IMR-90 (cell line): Measurements from ENCODE around the gene TTC39B. TPM values are rescaled to one million over a fixed set of nuclear protein-coding genes. Genes with fewer than 3 reads are reported as not detected.

Experiments used
- ATAC-seq: fragments of 200-7000 bp; cut with Tn5 transposase; 2 replicates; pipeline ENCODE4 v1.9.1; 2020; ENCODE audit warnings: low read depth, mild to moderate bottlenecking, moderate library complexity
- BruUV-seq: library from RNA; stranded (reverse); fragments of 400-500 nt; replicated peaks from 2 replicates; lab custom pipeline; 2021; lab: Mats Ljungman, UMichigan
- CTCF ChIA-PET: fragments of 300-600 bp; formaldehyde crosslinking; extraction: SDS; loops from one replicate; lab custom pipeline; 2021; ENCODE audit warnings: antibody characterized with exemption; lab: Yijun Ruan, JAX
- POLR2A ChIA-PET: fragments of 300-600 bp; sonication (Branson Sonifier 250); formaldehyde crosslinking; loops from one replicate; lab custom pipeline; 2022; ENCODE audit warnings: antibody characterized with exemption; ENCODE audit not compliant: unreplicated experiment; lab: Charles Lee
- DNase-seq: peaks from one replicate; pipeline ENCODE4 v3.0.0; 2013
- H2AFZ ChIP-seq: replicated peaks from 2 replicates; pipeline ENCODE3; 2013; ENCODE audit warnings: low read length, mild to moderate bottlenecking; ENCODE audit not compliant: poor library complexity
- H2AK5ac ChIP-seq: 2 replicates; pipeline ENCODE4 v1.6.1; 2013; ENCODE audit warnings: low read depth, low read length, inconsistent platforms
- H2AK9ac ChIP-seq: replicated peaks from 2 replicates; pipeline ENCODE3; 2013; ENCODE audit warnings: mild to moderate bottlenecking, low read depth, low read length, moderate library complexity; ENCODE audit not compliant: poor library complexity
- H2BK120ac ChIP-seq: 2 replicates; pipeline ENCODE4 v1.6.1; 2013; ENCODE audit warnings: low read depth, low read length, inconsistent platforms
- H2BK15ac ChIP-seq: 3 replicates; pipeline ENCODE4 v1.6.1; 2013; ENCODE audit warnings: low read depth, low read length, inconsistent platforms
- H2BK20ac ChIP-seq: 2 replicates; pipeline ENCODE4 v1.6.1; 2013; ENCODE audit warnings: low read depth, mild to moderate bottlenecking, inconsistent platforms, low read length, moderate library complexity
- H2BK5ac ChIP-seq: 2 replicates; pipeline ENCODE4 v1.6.1; 2013; ENCODE audit warnings: mild to moderate bottlenecking, low read depth, low read length, inconsistent platforms; ENCODE audit not compliant: poor library complexity, severe bottlenecking
- H3K14ac ChIP-seq: replicated peaks from 2 replicates; pipeline ENCODE4 v1.6.1; 2013; ENCODE audit warnings: low read depth, low read length, inconsistent platforms
- H3K18ac ChIP-seq: 2 replicates; pipeline ENCODE4 v1.6.1; 2013; ENCODE audit warnings: low read depth, low read length, control low read depth
- H3K23ac ChIP-seq: 2 replicates; pipeline ENCODE4 v1.6.1; 2013; ENCODE audit warnings: low read depth, low read length, inconsistent platforms
- H3K27ac ChIP-seq: 2 replicates; pipeline ENCODE4 v1.5.1; 2013; ENCODE audit warnings: mild to moderate bottlenecking, control low read depth, low read length; ENCODE audit not compliant: insufficient read depth
- H3K27me3 ChIP-seq: 2 replicates; pipeline ENCODE4 v1.6.1; 2013; ENCODE audit warnings: low read length; ENCODE audit not compliant: control insufficient read depth, insufficient read depth
- H3K36me3 ChIP-seq: 2 replicates; pipeline ENCODE4 v1.6.1; 2013; ENCODE audit warnings: low read length, mixed read lengths; ENCODE audit not compliant: control insufficient read depth, insufficient read depth
- H3K4ac ChIP-seq: 2 replicates; pipeline ENCODE4 v1.6.1; 2013; ENCODE audit warnings: low read depth, low read length, inconsistent platforms
- H3K4me1 ChIP-seq: 2 replicates; pipeline ENCODE4 v1.6.1; 2013; ENCODE audit warnings: low read length, mixed read lengths; ENCODE audit not compliant: control insufficient read depth, insufficient read depth
- H3K4me2 ChIP-seq: 2 replicates; pipeline ENCODE4 v1.6.1; 2013; ENCODE audit warnings: low read depth, mild to moderate bottlenecking, control low read depth, low read length, moderate library complexity
- H3K4me3 ChIP-seq: 2 replicates; pipeline ENCODE4 v1.5.1; 2013; ENCODE audit warnings: low read depth, mild to moderate bottlenecking, control low read depth, low read length, moderate library complexity; ENCODE audit not compliant: insufficient read depth
- H3K56ac ChIP-seq: 2 replicates; pipeline ENCODE4 v1.6.1; 2013; ENCODE audit warnings: low read length, inconsistent platforms; ENCODE audit not compliant: insufficient read depth; ENCODE audit errors: extremely low read depth
- H3K79me1 ChIP-seq, 2 experiments: 2 replicates each; pipeline ENCODE4 v1.6.1; 2013; ENCODE audit warnings: low read length in 2 of 2, inconsistent platforms in 1 of 2, low read depth in 1 of 2
- H3K9ac ChIP-seq: 2 replicates; pipeline ENCODE4 v1.6.1; 2013; ENCODE audit warnings: low read depth, low read length, control low read depth
- H3K9me1 ChIP-seq: 2 replicates; pipeline ENCODE4 v1.6.1; 2013; ENCODE audit warnings: low read length, inconsistent platforms; ENCODE audit not compliant: insufficient read depth
- H3K9me3 ChIP-seq: 2 replicates; pipeline ENCODE4 v1.6.1; 2013; ENCODE audit warnings: low read length; ENCODE audit not compliant: control insufficient read depth, insufficient read depth
- H4K20me1 ChIP-seq: 2 replicates; pipeline ENCODE4 v1.6.1; 2013; ENCODE audit warnings: low read length, inconsistent platforms; ENCODE audit not compliant: insufficient read depth
- H4K5ac ChIP-seq: 2 replicates; pipeline ENCODE4 v1.6.1; 2013; ENCODE audit warnings: mild to moderate bottlenecking, low read depth, low read length, control low read depth
- H4K8ac ChIP-seq, 2 experiments: 2 replicates each; pipeline ENCODE4 v1.6.1; 2013; ENCODE audit warnings: low read depth in 2 of 2, low read length in 2 of 2, control low read depth in 1 of 2, inconsistent platforms in 1 of 2
- H4K91ac ChIP-seq: 2 replicates; pipeline ENCODE4 v1.6.1; 2013; ENCODE audit warnings: low read depth, low read length, inconsistent platforms; ENCODE audit not compliant: insufficient read depth
- BHLHE40 ChIP-seq: fragments of 150-350 bp; IDR thresholded peaks from 2 replicates; pipeline ENCODE4 v1.6.1; 2016; ENCODE audit warnings: mild to moderate bottlenecking, low read depth, low read length
- CEBPB ChIP-seq: IDR thresholded peaks from 2 replicates; pipeline ENCODE4 v1.6.1; 2012; ENCODE audit warnings: low read depth, low read length, improper control_type of control experiment
- CHD1 ChIP-seq: IDR thresholded peaks from 2 replicates; pipeline ENCODE4 v1.6.1; 2012; ENCODE audit warnings: low read depth, low read length, improper control_type of control experiment
- FOS ChIP-seq: fragments of 150-350 bp; IDR thresholded peaks from 2 replicates; pipeline ENCODE4 v1.6.1; 2016; ENCODE audit warnings: low read depth, low read length
- MAFK ChIP-seq: IDR thresholded peaks from 2 replicates; pipeline ENCODE4 v1.6.1; 2012; ENCODE audit warnings: low read depth, low read length, improper control_type of control experiment
- MAZ ChIP-seq: IDR thresholded peaks from 2 replicates; pipeline ENCODE4 v1.6.1; 2012; ENCODE audit warnings: low read depth, mild to moderate bottlenecking, low read length, improper control_type of control experiment, moderate library complexity, borderline replicate concordance
- MXI1 ChIP-seq: IDR thresholded peaks from 2 replicates; pipeline ENCODE4 v1.6.1; 2012; ENCODE audit warnings: low read depth, mild to moderate bottlenecking, low read length, moderate library complexity, borderline replicate concordance
- NFE2L2 ChIP-seq: fragments of 150-350 bp; IDR thresholded peaks from 2 replicates; pipeline ENCODE4 v1.6.1; 2016; ENCODE audit warnings: low read depth, mild to moderate bottlenecking, low read length
- POLR2A ChIP-seq: IDR thresholded peaks from 2 replicates; pipeline ENCODE4 v1.6.1; 2012; ENCODE audit warnings: mild to moderate bottlenecking, low read depth, low read length
- RAD21 ChIP-seq: IDR thresholded peaks from 2 replicates; pipeline ENCODE4 v1.6.1; 2012; ENCODE audit warnings: low read length, improper control_type of control experiment
- RCOR1 ChIP-seq: IDR thresholded peaks from 2 replicates; pipeline ENCODE4 v1.6.1; 2012; ENCODE audit warnings: mild to moderate bottlenecking, low read length, improper control_type of control experiment; ENCODE audit not compliant: insufficient replicate concordance
- RFX5 ChIP-seq: IDR thresholded peaks from 2 replicates; pipeline ENCODE4 v1.8.0; 2012; ENCODE audit warnings: low read depth, mild to moderate bottlenecking, low read length, moderate library complexity
- SMC3 ChIP-seq: fragments of 150-350 bp; IDR thresholded peaks from 2 replicates; pipeline ENCODE4 v1.6.1; 2016; ENCODE audit warnings: low read depth, mild to moderate bottlenecking, antibody characterized with exemption, low read length, moderate library complexity
- whole genome bisulfite sequencing, 2 experiments: methylation state at CpG; one replicate each; pipeline versions ENCODE4 v1.1.5 to v1.1.7; 2013; ENCODE audit warnings: missing lambda C conversion rate in 2 of 2; ENCODE audit not compliant: insufficient read length in 1 of 2; ENCODE audit errors: extremely low coverage in 2 of 2; 5-methylcytosine and 5-hydroxymethylcytosine counted together
- dilution Hi-C: fragments of 300-500 bp; cut with HindIII; formaldehyde crosslinking; loops from one replicate; pipeline ENCODE4 v1.14.3; 2018; ENCODE audit warnings: low sequenced_read_pairs; ENCODE audit not compliant: unreplicated experiment
- in situ Hi-C: fragments of 300-500 bp; cut with MboI; formaldehyde crosslinking; loops from 3 replicates; pipeline ENCODE4 v1.14.3; 2019; ENCODE audit warnings: low sequenced_read_pairs, inconsistent platforms, mixed read lengths
- intact Hi-C: fragments of 100-400 bp; cut with micrococcal nuclease; formaldehyde crosslinking; loops from 2 replicates; pipeline ENCODE4 v1.10.0; 2022
- polyA plus RNA-seq, 3 experiments: library from polyadenylated mRNA; depleted of rRNA; stranded (reverse); fragments of >200 nt; gene quantifications; 2 replicates each; pipeline ENCODE4 v1.2.3, GENCODE V29; 2012; ENCODE audit warnings: low replicate concordance in 1 of 3
- total RNA-seq: library from RNA; depleted of rRNA; stranded (reverse); fragments of >200 nt; gene quantifications from 2 replicates; pipeline ENCODE4 v1.2.3, GENCODE V29; 2012
- TF ChIP-seq, protein P1 (sequence below): conservative IDR thresholded peaks from 2 replicates; pipeline ENCODE4 v1.5.1; 2012; ENCODE audit warnings: mild to moderate bottlenecking, low read depth, low read length, improper control_type of control experiment
- TF ChIP-seq, protein P2 (sequence below): fragments of 150-350 bp; IDR thresholded peaks from 2 replicates; pipeline ENCODE4 v1.6.1; 2017; ENCODE audit warnings: mild to moderate bottlenecking, antibody characterized with exemption, low read length, low read depth
- TF ChIP-seq, protein P3 (sequence below): fragments of 150-350 bp; IDR thresholded peaks from 2 replicates; pipeline ENCODE4 v1.6.1; 2016; ENCODE audit warnings: low read depth, mild to moderate bottlenecking, low read length, moderate library complexity, borderline replicate concordance

The TTC39B gene
- total and polyA plus RNA-seq, 2 of the 4 experiments (the other 2 are of a cell fraction), result 2.5 to 12.2 TPM

- peak overlapping the region; percentile 67 for H4K5ac ChIP-seq
- peak overlapping the region; percentile 82 for H2AK5ac ChIP-seq
- no peaks in the 10 kb centered on the region for H4K20me1 ChIP-seq
- H3K14ac ChIP-seq, result peak overlapping the region; percentile 67
- ATAC-seq (peak; percentile 83), DNase-seq (peak; percentile 59)
- H2AK9ac ChIP-seq, result peak overlapping the region; percentile 37
- no peaks in the 10 kb centered on the region for H3K36me3 ChIP-seq
- peak overlapping the region; percentile 1; the same call in 1 of the 2 replicates for H3K9ac ChIP-seq
- H2BK5ac ChIP-seq, result peak overlapping the region; percentile 74
- H3K4me3 ChIP-seq, result no peak overlapping the region
- no peak for TF ChIP-seq CEBPB
- TF ChIP-seq, protein P1, sequence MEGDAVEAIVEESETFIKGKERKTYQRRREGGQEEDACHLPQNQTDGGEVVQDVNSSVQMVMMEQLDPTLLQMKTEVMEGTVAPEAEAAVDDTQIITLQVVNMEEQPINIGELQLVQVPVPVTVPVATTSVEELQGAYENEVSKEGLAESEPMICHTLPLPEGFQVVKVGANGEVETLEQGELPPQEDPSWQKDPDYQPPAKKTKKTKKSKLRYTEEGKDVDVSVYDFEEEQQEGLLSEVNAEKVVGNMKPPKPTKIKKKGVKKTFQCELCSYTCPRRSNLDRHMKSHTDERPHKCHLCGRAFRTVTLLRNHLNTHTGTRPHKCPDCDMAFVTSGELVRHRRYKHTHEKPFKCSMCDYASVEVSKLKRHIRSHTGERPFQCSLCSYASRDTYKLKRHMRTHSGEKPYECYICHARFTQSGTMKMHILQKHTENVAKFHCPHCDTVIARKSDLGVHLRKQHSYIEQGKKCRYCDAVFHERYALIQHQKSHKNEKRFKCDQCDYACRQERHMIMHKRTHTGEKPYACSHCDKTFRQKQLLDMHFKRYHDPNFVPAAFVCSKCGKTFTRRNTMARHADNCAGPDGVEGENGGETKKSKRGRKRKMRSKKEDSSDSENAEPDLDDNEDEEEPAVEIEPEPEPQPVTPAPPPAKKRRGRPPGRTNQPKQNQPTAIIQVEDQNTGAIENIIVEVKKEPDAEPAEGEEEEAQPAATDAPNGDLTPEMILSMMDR, result no peak
- TF ChIP-seq RAD21, result no peak
- no peak for TF ChIP-seq BHLHE40
- TF ChIP-seq, protein P2, sequence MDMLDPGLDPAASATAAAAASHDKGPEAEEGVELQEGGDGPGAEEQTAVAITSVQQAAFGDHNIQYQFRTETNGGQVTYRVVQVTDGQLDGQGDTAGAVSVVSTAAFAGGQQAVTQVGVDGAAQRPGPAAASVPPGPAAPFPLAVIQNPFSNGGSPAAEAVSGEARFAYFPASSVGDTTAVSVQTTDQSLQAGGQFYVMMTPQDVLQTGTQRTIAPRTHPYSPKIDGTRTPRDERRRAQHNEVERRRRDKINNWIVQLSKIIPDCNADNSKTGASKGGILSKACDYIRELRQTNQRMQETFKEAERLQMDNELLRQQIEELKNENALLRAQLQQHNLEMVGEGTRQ, result no peak
- no peak for TF ChIP-seq RCOR1
- no peak for TF ChIP-seq MAZ
- no peak for TF ChIP-seq RFX5
- no peak for TF ChIP-seq SMC3
- TF ChIP-seq POLR2A, result no peak
- TF ChIP-seq MAFK, result no peak
- no peak for TF ChIP-seq CHD1
- no peak for TF ChIP-seq MXI1
- TF ChIP-seq FOS, result no peak
- TF ChIP-seq, protein P3, sequence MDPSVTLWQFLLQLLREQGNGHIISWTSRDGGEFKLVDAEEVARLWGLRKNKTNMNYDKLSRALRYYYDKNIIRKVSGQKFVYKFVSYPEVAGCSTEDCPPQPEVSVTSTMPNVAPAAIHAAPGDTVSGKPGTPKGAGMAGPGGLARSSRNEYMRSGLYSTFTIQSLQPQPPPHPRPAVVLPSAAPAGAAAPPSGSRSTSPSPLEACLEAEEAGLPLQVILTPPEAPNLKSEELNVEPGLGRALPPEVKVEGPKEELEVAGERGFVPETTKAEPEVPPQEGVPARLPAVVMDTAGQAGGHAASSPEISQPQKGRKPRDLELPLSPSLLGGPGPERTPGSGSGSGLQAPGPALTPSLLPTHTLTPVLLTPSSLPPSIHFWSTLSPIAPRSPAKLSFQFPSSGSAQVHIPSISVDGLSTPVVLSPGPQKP, result no peak
- TF ChIP-seq NFE2L2, result no peak
- H4K91ac ChIP-seq, result peak overlapping the region; percentile 70
- H3K4me1 ChIP-seq, result peaks cover 16% of the 10 kb centered on the region
- no peaks in the 10 kb centered on the region for H3K27me3 ChIP-seq
- peak overlapping the region; percentile 88; the same call in 2 of the 3 replicates for H2BK15ac ChIP-seq
- peak overlapping the region; percentile 59 for H2AFZ ChIP-seq
- H3K4me2 ChIP-seq, result peak overlapping the region; percentile 68
- peak overlapping the region; percentile 81 for H2BK120ac ChIP-seq
- H2BK20ac ChIP-seq, result peak overlapping the region; percentile 79
- no CpG with 5 or more reads among the region's 5 CpGs for WGBS, 2 experiments
- ChIA-PET CTCF (no interaction called here), POLR2A (no interaction called here)
- in situ Hi-C loops, result no loop called here
- peak overlapping the region; percentile 17 to 65; a peak in 3 of 4 replicates for H4K8ac ChIP-seq
- intact Hi-C loops, result no loop called here
- peak overlapping the region; percentile 55 for H3K18ac ChIP-seq
- peak overlapping the region; percentile 57; the same call in 1 of the 2 replicates for H3K23ac ChIP-seq
- H3K56ac ChIP-seq, result 0 out of 2 replicates have a peak overlapping the region, but pooled peaks have one; percentile 52
- H3K79me1 ChIP-seq, result peaks cover 53 to 57% of the 10 kb centered on the region in 2 experiments
- dilution Hi-C loops, result no loop called here
- peak overlapping the region; percentile 81; the same call in 1 of the 2 replicates for H3K27ac ChIP-seq
- no peaks in the 10 kb centered on the region for H3K9me3 ChIP-seq
- BruUV-seq, result no TSS peak
- H3K4ac ChIP-seq, result peak overlapping the region; percentile 69
- H3K9me1 ChIP-seq, result peaks cover 12% of the 10 kb centered on the region
Observed at GRCh38 chr9:15289603-15290002, 17.4 kb downstream of the TTC39B start.
